Lower leg skin (tissue), 3 donors: ENCODE data around the gene SMIM7.

Experiments
- CTCF ChIP-seq, 3 donors: fragments of 450-650 bp; IDR thresholded peaks; one replicate each; pipeline ENCODE4 v1.5.1; 2016; ENCODE audit warnings: antibody characterized with exemption in 3 of 3, mild to moderate bottlenecking in 3 of 3, moderate library complexity in 2 of 3
- POLR2A ChIP-seq, 2 donors: fragments of 450-650 bp; IDR thresholded peaks; one replicate each; pipeline ENCODE4 v1.6.1; 2016 to 2017; ENCODE audit warnings: antibody characterized with exemption in 2 of 2, mild to moderate bottlenecking in 1 of 2, moderate library complexity in 1 of 2

- TF ChIP-seq CTCF (IDR thresholded peaks at IDR 0.05) (no peak), POLR2A (IDR thresholded peaks at IDR 0.05) (no peak)
Measured at GRCh38 chr19:16657384-16657783, 2.6 kb downstream of the SMIM7 start.
